Uterus (tissue), 4 donors: Measurements from ENCODE around the gene SESN2. TPM values are rescaled to one million over a fixed set of nuclear protein-coding genes. Genes with fewer than 3 reads are reported as not detected.

ENCODE experiments used
- DNase-seq, 2 donors: peaks; one replicate each; pipeline ENCODE4 v3.0.0-alpha.2; 2019 to 2020
- H3K27ac ChIP-seq, 2 donors: fragments of 200-600 bp; sonication (generic); 1 replicate in 1 of 2; 2 replicates in 1 of 2; pipeline ENCODE4 v1.5.1; 2016 to 2018
- H3K27me3 ChIP-seq, 2 donors: fragments of 200-600 bp; sonication (generic); one replicate each; pipeline ENCODE4 v1.5.1; 2018 to 2019; ENCODE audit warnings: control low read depth in 1 of 2
- H3K36me3 ChIP-seq, 2 donors: fragments of 200-600 bp; sonication (generic); one replicate each; pipeline ENCODE4 v1.5.1; 2019; ENCODE audit warnings: control low read depth in 1 of 2
- H3K4me1 ChIP-seq, 2 donors: fragments of 200-600 bp; sonication (generic); one replicate each; pipeline ENCODE4 v1.5.1; 2018 to 2019; ENCODE audit warnings: control low read depth in 1 of 2
- H3K4me3 ChIP-seq, 2 donors: fragments of 200-600 bp; sonication (generic); 1 replicate in 1 of 2; 2 replicates in 1 of 2; pipeline ENCODE4 v1.5.1; 2018 to 2019; ENCODE audit warnings: mild to moderate bottlenecking in 1 of 2
- H3K9me3 ChIP-seq, 2 donors: fragments of 200-600 bp; sonication (generic); one replicate each; pipeline ENCODE4 v1.5.1; 2019; ENCODE audit warnings: control low read depth in 1 of 2
- CTCF ChIP-seq, 4 experiments: fragments of 200-600 bp in 2 of 4; fragments of 450-650 bp in 2 of 4; sonication (generic) in 2 of 4; IDR thresholded peaks; one replicate each; pipeline ENCODE4 v1.5.1; 2016 to 2019; ENCODE audit warnings: antibody characterized with exemption in 4 of 4, mild to moderate bottlenecking in 2 of 4, moderate library complexity in 1 of 4
- POLR2A ChIP-seq, 2 donors: fragments of 450-650 bp; IDR thresholded peaks; one replicate each; pipeline ENCODE4 v1.6.1; 2016; ENCODE audit warnings: antibody characterized with exemption in 2 of 2, mild to moderate bottlenecking in 1 of 2, moderate library complexity in 1 of 2
- intact Hi-C: fragments of 100-400 bp; cut with DNase I; formaldehyde crosslinking; loops from one replicate; pipeline ENCODE4 v1.15.1; 2023; ENCODE audit warnings: low total_unique reads
- total RNA-seq, 4 donors: library from RNA; depleted of rRNA in 3 of 4; stranded (reverse); fragments of >200 nt in 3 of 4; gene quantifications; one replicate each; pipeline versions ENCODE4 v1.1.0 to v1.2.4, GENCODE V29; 2014 to 2023
- donor health status: DM: yes; HTN: yes; CAD: no.

The SESN2 gene
- total RNA-seq, 4 donors from 2014 or later: 4.9 to 15.9 (median 7.9) TPM

GRCh38 chr1:28239004-28239403, 20.3 kb upstream of the SESN2 start:
- no peak for DNase-seq
- no peak overlapping the region for H3K27ac ChIP-seq

GRCh38 chr1:28240024-28240423, 19.3 kb upstream of the SESN2 start:
- Histone ChIP-seq H3K9me3 (no peaks in the 10 kb centered on the region), H3K4me1 (peaks cover 0 to 5% of the 10 kb centered on the region in 2 donors), H3K36me3 (no peaks in the 10 kb centered on the region), H3K4me3 (no peak overlapping the region), H3K27ac (no peak overlapping the region), H3K27me3 (no peaks in the 10 kb centered on the region)
- no peak for DNase-seq
- intact Hi-C loops: no loop called here
- TF ChIP-seq POLR2A (IDR thresholded peaks at IDR 0.05) (no peak), CTCF (IDR thresholded peaks at IDR 0.05) (no peak)

More at GRCh38 chr1:28239004-28239403, 20.3 kb upstream of the SESN2 start:
- intact Hi-C loops: no loop called here
- no peaks in the 10 kb centered on the region for H3K36me3 ChIP-seq
- no peaks in the 10 kb centered on the region for H3K9me3 ChIP-seq
- H3K4me1 ChIP-seq: peaks cover 0 to 5% of the 10 kb centered on the region in 2 donors
- H3K4me3 ChIP-seq: no peak overlapping the region
- no peak for TF ChIP-seq CTCF (IDR thresholded peaks at IDR 0.05)
- no peak for TF ChIP-seq POLR2A (IDR thresholded peaks at IDR 0.05)
- H3K27me3 ChIP-seq: no peaks in the 10 kb centered on the region

GRCh38 chr1:28241638-28242241, 17.6 kb upstream of the SESN2 start:
- Histone ChIP-seq H3K4me3 (no peak overlapping the region), H3K36me3 (no peaks in the 10 kb centered on the region), H3K27me3 (no peaks in the 10 kb centered on the region), H3K27ac (no peak overlapping the region), H3K9me3 (no peaks in the 10 kb centered on the region), H3K4me1 (peaks cover 4 to 5% of the 10 kb centered on the region in 2 donors)
- TF ChIP-seq CTCF (IDR thresholded peaks at IDR 0.05) (no peak), POLR2A (IDR thresholded peaks at IDR 0.05) (no peak)
- no peak for DNase-seq
- intact Hi-C loops: no loop called here

- Histone ChIP-seq H3K27ac (no peak overlapping the region), H3K9me3 (no peaks in the 10 kb centered on the region), H3K27me3 (no peaks in the 10 kb centered on the region), H3K36me3 (no peaks in the 10 kb centered on the region), H3K4me3 (no peak overlapping the region), H3K4me1 (peaks cover 5% of the 10 kb centered on the region in 2 donors)
- intact Hi-C loops: no loop called here
- DNase-seq: no peak
- TF ChIP-seq CTCF (IDR thresholded peaks at IDR 0.05): no peak
- TF ChIP-seq POLR2A (IDR thresholded peaks at IDR 0.05): no peak
Observed at GRCh38 chr1:28243685-28244311, 15.5 kb upstream of the SESN2 start.

- Histone ChIP-seq H3K9me3 (no peaks in the 10 kb centered on the region), H3K27me3 (no peaks in the 10 kb centered on the region), H3K27ac (no peak overlapping the region), H3K4me3 (no peak overlapping the region), H3K4me1 (peaks cover 5% of the 10 kb centered on the region in 2 donors), H3K36me3 (no peaks in the 10 kb centered on the region)
- no peak for DNase-seq
- intact Hi-C loops: no loop called here
- no peak for TF ChIP-seq POLR2A (IDR thresholded peaks at IDR 0.05)
- TF ChIP-seq CTCF (IDR thresholded peaks at IDR 0.05): no peak
Observed at GRCh38 chr1:28244549-28245251, 14.6 kb upstream of the SESN2 start.
